Putamen (tissue), 1 donor: ENCODE data around the gene TRPM1.

Experiments used
- DNase-seq: peaks from one replicate; pipeline ENCODE4 v3.0.0-alpha.2; 2016; ENCODE audit warnings: low spot score

TRPM1 gene

GRCh38 chr15:31082771-31083369 is 18.7 kb downstream of the TRPM1 start:
- DNase-seq = no peak

DNA sequence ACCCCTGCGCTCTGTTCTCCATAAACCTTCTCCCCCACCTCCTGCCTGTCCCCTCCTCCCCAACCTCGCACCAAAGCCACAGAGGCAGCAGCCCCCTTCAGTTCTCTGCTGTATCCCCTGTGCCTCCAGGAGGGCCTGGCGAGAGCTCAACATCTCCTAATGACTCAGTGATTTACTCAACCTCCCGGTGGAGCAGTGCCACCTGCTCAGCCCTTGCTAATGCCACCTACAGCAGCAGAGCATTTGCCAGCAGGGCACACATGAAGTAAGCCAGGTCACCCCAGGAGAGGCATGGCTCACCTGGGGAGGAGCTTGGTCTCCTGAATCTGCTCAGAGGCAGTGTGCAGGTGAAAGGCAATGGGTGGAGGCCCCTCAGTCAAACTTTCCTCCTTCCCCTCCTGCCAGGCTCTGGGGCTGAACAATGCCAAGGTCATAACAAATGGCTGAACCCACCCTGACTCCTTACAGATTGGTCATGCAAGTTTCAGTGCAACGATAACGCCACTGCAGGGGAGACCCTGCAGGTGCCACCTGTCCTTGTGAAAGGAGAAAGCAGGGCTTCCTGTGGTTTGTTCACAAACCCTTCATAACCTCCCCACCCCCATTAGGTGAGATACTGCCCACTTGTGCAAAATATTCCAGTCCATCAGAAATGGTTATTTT is 19.8 kb downstream of the TRPM1 start:
- no peak for DNase-seq

GRCh38 chr15:31081056-31081455 is 20.5 kb downstream of the TRPM1 start:
- no peak for DNase-seq

DNA sequence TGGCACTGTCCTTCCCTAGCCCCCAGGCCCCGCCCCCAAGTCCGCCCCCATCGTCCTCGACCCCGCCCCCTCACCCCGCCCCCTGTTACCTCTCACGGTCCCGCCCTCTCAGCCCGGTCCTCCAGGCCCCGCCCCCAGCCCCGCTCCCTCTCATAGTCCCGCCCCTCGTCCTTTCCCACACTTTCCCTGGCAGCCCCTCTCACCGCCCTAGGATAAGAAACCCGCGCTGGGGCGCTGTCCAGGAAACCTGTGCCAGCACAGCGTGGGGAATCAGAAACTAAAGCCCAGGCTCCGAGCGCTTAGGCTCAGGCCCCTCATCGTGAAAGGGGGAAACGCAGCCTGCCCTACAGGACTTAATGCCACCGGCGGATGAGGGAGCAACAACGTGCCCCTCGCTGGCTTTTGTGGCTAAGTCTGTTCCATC is 20.9 kb downstream of the TRPM1 start:
- DNase-seq = peak; percentile 33

GRCh38 chr15:31079519-31079918 is 22.0 kb downstream of the TRPM1 start:
- DNase-seq = no peak

- no peak for DNase-seq
These were observed 23.1 kb downstream of the TRPM1 start for GRCh38 chr15:31078471-31078870.

DNA sequence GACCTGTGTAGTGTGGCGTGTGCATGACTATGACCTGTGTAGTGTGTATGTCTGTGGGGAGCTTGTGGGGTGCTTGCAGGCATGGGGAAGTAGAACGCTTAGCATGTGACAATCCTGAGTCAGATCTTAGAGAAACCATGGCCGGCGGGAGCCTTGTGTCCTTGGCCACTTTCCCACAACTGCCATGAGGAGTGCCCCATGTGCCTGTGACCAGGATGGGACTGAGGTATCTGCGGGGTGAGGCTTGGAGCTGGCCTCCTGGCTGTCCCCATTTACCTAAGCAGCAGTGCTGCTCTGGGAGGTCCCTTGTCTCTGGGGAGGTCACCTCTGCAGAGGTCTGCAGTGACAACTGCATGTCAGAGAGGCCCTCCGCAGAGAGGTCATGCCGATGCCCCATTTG is 23.6 kb downstream of the TRPM1 start:
- DNase-seq = no peak

DNA sequence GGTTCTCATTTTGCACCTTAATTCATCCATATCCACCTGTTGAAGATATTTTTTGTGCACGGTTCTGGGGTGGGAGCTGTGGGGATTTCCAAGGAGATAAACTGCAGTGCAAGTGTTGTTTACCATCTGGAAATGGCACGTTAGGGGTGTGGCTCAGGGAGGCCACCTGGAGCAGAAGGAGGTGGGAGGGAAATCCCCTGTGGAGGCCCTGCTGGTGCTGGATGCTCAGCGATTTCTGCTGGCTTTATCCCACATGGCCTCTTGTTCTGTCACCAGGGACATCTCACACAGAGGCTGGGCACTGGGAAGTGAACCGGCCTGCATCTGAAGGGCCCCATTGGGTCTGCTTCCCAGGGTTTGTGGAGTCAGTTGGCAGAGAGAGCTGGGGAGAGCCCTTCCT is 24.3 kb downstream of the TRPM1 start:
- DNase-seq = no peak

DNA sequence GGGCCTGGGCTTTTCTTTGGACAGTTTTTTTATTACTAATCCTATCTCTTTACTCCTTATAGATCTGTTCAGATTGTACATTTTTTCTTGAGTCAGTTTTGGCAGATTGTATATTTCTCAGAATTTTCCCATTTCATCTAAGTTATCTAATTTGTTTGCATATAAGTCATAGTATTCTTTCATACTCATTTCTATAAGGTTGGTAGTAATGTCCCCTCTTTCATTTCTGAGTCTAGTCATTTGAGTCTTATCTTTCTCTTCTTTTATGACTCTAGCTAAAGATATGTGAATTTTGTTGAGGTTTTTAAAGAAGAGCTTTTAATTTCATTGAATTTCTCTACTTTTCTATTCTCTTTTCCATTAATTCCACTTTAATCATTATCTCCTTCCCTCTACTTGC is 27.2 kb downstream of the TRPM1 start:
- DNase-seq = no peak

GRCh38 chr15:31070867-31071266 is 30.7 kb downstream of the TRPM1 start:
- DNase-seq = no peak

DNA sequence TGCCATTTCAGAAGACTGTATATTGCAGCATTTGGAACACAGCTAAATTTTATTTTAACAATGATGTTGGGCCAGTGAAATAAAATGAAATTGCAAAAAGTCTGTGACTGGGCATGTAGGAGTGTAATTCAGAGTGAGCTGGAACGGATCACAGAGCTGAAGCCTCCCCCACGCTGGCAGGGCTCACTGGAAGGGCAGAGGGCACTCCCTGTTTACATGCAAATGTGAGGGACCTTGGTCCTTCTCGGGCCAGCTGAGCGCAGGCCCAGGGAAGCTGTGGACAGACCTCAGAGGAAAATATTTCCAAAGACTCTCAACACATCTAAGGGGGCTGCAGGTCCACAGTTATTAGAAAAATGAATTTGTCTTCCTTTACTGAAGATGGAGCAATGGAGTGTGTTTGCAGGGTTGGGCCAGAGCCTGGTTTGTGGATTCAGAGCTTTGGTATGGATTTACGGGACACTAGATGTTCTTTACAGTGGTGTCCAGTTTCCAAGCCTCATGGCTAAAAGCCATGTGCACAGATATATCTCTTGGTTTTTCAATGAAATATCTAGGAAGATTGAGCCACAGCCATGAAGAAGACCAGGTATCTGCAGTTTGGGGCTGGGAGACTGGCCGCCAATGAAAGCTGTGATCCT is 32.0 kb downstream of the TRPM1 start:
- no peak for DNase-seq

DNA sequence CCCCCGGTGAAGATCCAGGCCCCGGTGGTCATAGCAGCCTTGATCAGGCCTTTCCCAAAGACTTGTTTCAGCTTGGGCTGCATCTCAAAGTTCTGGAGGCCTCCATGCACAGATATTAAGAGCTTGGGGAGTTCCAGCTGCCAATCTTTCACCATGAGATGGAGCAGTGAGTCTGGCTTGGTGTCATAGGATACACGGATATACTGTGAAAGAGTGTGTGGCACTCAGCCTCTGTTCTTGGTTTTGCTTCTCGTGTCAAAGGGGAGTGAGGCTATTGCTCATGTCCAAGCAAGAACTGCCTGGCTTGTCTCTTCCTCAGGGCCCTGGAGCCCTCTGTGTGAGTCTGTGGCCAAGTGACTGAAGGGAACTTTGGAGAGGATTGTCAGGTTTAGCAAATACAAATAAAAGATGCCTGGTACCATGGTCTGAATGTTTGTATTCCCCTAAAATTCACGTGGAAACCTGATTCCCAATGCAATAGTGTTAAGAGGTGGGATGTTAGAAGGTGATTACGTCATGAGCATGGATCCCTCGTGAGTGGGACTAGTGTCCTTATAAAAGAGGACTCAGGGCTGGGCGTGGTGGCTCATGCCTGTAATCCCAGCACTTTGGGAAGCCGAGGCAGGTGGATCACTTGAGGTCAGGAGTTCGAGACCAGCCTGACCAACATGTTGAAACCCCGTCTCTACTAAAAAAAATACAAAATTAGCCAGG is 33.5 kb downstream of the TRPM1 start:
- DNase-seq = no peak

DNA sequence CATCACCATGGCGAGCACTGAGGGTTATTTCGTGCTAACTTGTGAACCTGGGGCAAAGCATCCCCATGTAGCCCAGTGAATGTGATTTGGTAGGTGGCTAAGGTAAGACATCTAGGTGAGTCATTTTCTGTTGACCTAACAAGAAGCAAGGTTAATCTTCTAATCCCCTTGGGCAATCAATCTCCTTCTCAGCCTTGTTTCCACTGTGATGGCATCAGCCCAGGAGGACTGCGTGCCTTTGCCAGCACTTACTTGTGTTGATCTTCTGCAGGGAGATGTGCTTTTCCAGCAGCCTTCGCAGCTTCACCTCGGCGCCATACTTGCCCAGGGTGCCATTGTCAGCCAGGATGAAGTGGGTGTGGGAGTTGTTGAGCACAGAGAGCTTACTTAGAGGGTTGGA is 35.7 kb downstream of the TRPM1 start:
- no peak for DNase-seq

DNA sequence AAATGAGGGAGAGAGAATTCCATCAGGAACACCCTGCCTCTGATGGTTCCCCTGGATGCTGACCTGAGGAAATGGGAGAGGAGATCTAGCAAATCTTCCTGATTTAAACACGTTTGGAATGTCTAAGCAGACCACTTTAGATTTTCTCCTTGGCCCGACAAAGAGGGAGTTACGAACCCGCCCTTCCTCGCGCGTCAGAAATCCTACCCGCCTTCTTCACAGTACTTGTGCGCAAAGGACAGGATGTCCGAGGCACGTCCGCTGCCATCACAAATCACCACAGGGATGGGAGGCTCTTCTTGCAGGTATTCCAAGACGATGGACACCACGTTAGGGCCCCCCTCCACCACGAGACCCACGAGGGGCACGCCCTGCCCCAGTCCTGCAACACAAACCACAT is 38.6 kb downstream of the TRPM1 start:
- DNase-seq = no peak

DNA sequence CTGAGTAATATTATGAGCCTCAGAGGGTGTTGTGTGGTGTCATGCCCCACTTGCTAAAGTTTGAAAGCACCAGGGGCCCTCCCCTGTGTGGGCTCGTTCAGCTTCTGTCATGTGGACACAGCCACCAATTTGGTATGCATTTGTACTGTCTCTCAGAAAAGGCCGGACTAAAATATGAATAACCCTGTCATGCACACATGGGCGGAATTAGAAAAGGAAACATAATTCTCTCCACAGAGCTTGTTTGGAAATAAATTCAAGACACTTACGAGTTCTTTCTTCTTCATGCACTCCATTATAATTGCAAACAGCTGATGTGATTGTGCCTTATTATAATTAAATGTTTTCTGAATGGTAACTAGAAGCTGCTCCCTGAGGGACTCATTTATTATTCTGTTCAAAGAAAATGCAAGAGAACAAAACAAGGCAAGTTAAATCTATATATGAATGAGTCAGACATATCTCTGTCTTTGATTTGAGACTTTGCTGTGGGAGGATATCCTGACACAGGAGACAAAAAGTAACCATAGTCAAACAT is 39.1 kb downstream of the TRPM1 start:
- no peak for DNase-seq

- no peak for DNase-seq
These were observed 40.9 kb downstream of the TRPM1 start for GRCh38 chr15:31060429-31061140.

DNA sequence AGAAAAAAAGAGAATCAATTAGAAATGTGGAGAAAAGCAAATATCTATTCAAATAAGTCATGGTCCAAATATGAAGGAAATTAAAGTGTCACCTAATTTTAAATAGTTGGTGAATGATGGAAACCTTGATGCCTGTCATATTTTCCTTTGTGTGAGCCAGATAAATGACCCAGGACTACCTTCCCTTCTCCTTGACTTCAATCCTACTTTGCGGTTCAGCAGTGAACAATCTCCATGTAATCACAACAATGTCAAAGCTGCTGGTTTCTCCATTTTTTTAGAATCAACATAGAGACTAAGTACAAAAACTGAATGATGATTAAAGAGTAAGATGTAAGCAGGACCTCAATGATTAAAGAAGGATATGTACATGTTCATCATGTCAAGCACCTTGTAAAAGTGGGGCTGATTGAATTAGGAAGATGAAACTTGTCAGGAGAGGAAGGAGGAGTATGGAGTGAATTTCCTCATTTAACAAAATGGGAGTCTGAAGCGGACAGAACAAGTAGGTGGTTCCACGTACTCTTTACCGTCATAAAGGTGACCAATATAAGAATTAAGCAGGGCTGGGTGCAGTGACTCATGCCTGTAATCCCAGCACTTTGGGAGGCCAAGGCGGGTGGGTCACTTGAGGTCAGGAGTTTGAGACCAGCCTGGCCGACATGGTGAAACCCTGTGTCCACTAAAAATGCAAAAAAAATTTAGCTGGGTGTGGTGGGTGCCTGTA is 43.1 kb downstream of the TRPM1 start:
- no peak for DNase-seq

DNA sequence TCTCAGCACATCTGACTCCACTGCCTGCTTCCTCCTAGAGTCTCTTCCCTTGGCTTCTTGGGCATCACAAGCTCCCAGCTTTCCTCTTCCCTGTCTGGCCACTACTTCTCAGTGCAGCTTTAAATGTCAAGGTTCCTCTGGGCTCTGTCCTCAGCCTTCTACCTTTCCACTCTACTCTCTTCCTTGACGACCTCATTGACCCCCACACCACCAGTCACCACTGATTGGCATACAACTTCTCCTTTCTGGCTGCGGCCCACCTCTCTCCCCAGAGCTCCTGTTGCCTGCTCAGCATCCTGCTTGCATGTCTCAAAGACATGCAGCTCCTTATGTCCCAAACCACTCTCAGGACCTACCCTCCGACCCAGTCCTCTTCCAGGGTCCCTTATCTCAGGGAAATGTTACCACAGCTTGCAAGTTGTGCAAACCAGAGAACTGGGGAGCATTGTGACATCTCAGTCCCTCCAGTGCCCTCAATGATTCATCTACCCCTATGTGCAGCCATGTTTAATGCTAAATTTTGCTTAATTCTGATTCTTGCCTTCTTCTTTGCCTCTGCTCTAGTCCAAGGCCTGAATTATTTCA is 49.9 kb downstream of the TRPM1 start:
- DNase-seq = no peak

- DNase-seq = no peak
These were observed 50.6 kb downstream of the TRPM1 start for GRCh38 chr15:31050953-31051352.

DNA sequence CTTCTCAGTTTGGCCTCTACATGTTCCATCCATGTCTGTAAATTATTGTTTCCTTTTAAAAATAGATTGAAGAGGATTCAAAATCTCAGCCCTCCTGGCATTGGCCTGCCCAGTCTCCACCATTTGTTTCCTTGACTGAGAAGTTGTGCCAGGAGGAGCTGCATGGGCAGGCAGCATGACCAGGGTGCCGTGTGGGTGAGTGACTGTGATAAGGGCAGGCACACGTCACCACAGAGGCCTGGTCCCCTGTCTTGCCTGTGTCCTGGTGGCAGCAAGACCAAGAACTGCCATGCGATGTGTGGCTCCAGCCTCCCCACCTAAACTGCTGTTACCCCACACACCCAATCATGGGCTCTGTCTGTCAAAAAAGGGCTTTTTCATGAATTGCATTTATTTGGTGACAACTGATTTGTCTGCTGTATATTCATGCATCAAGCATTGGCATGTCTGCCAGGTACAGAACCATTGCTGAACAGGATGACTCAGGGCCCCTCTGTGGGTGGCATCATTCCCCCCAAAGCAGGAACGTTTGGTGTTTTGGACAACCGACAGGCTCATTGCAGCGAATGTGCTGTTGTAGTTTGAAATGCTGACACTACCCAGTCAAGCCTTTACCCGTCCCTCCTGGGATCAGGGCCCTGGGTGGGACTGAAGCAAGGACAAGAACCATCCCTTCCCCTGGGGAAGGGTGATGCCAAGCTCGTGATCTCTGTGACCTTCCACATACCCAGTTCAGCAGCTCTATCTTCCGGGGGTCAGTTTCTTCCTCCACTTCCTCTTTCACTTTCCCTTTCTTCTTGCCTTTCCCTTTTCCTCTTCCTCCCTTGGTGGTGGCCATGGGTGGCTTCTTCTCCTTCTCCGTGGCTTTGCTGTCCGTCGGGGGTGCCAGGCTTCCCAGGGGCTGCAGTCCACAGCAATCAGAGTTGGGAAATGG is 51.6 kb downstream of the TRPM1 start:
- no peak for DNase-seq
